Endothelial cell of umbilical vein (primary cell): ENCODE measurements around the gene EVA1A. TPM values are rescaled to one million over a fixed set of nuclear protein-coding genes. Genes with fewer than 3 reads are reported as not detected.

ENCODE experiments used
- BruUV-seq: library from RNA; stranded (reverse); fragments of 400-500 nt; replicated peaks from 2 replicates; lab custom pipeline; 2021; lab: Mats Ljungman, UMichigan
- CTCF ChIA-PET: fragments of 300-600, 350-600 bp; sonication (Branson Sonifier 250); formaldehyde crosslinking; loops from one replicate; lab custom pipeline; 2021; ENCODE audit warnings: antibody characterized with exemption, inconsistent platforms; lab: Charles Lee
- POLR2A ChIA-PET: fragments of 300-600, 350-600 bp; sonication (Branson Sonifier 250); formaldehyde crosslinking; loops from one replicate; lab custom pipeline; 2021; ENCODE audit warnings: antibody characterized with exemption, inconsistent platforms; lab: Charles Lee
- DNase-seq: peaks from one replicate; pipeline ENCODE4 v3.0.0-alpha.2; 2011; ENCODE audit warnings: low read depth, low spot score
- FAIRE-seq: peaks from 2 replicates; lab custom pipeline; 2011; peaks lifted over from hg19 to GRCh38; lab: Jason Lieb, UNC
- H2AFZ ChIP-seq: 2 replicates; pipeline ENCODE4 v1.6.0; 2012; ENCODE audit warnings: low read depth, low read length, control low read depth, inconsistent platforms
- H3K27ac ChIP-seq: 2 replicates; pipeline ENCODE4 v1.5.1; 2011; ENCODE audit warnings: low read depth, mild to moderate bottlenecking, control low read depth, low read length, moderate library complexity; ENCODE audit not compliant: insufficient read depth
- H3K27me3 ChIP-seq, 2 experiments: 2 replicates each; pipeline versions ENCODE4 v1.6.0 to v1.6.1; 2011; ENCODE audit warnings: low read length in 2 of 2, mixed read lengths in 1 of 2; ENCODE audit not compliant: control insufficient read depth in 2 of 2, insufficient read depth in 2 of 2
- H3K36me3 ChIP-seq, 2 experiments: 2 replicates in 1 of 2; 3 replicates in 1 of 2; pipeline ENCODE4 v1.5.1; 2011; ENCODE audit warnings: low read length in 2 of 2, mild to moderate bottlenecking in 1 of 2, moderate library complexity in 1 of 2; ENCODE audit not compliant: control insufficient read depth in 2 of 2, insufficient read depth in 2 of 2; ENCODE audit errors: extremely low read depth in 1 of 2
- H3K4me1 ChIP-seq: 3 replicates; pipeline ENCODE4 v1.5.1; 2011; ENCODE audit warnings: mild to moderate bottlenecking, low read length; ENCODE audit not compliant: control insufficient read depth, insufficient read depth; ENCODE audit errors: extremely low read depth
- H3K4me2 ChIP-seq: 2 replicates; pipeline ENCODE4 v1.6.1; 2011; ENCODE audit warnings: low read length, control low read depth, mixed read lengths; ENCODE audit not compliant: insufficient read depth
- H3K4me3 ChIP-seq, 3 experiments: fragments of 200-600 bp in 1 of 3; sonication (generic), shearing (Covaris generic) in 1 of 3; replicated peaks in 1 of 3; 2 replicates each; pipeline ENCODE4 v1.5.1; 2011 to 2016; ENCODE audit warnings: control low read depth in 3 of 3, low read length in 3 of 3, mild to moderate bottlenecking in 2 of 3, inconsistent platforms in 1 of 3, low read depth in 1 of 3, moderate library complexity in 1 of 3; ENCODE audit not compliant: insufficient read depth in 1 of 3
- H3K79me2 ChIP-seq: 2 replicates; pipeline ENCODE4 v1.6.0; 2012; ENCODE audit warnings: low read length, inconsistent platforms; ENCODE audit not compliant: control insufficient read depth, insufficient read depth
- H3K9ac ChIP-seq: replicated peaks from 2 replicates; pipeline ENCODE3; 2011; ENCODE audit warnings: low read length, control low read depth; ENCODE audit not compliant: insufficient read depth; ENCODE audit errors: extremely low read depth
- H3K9me1 ChIP-seq: replicated peaks from 3 replicates; pipeline ENCODE4 v1.6.0; 2011; ENCODE audit warnings: mild to moderate bottlenecking, low read length; ENCODE audit not compliant: control insufficient read depth, insufficient read depth; ENCODE audit errors: extremely low read depth
- H3K9me3 ChIP-seq: replicated peaks from 2 replicates; pipeline ENCODE4 v1.5.1; 2012; ENCODE audit warnings: low read length, inconsistent platforms; ENCODE audit not compliant: control insufficient read depth, insufficient read depth
- H4K20me1 ChIP-seq: replicated peaks from 2 replicates; pipeline ENCODE3; 2011; ENCODE audit warnings: mild to moderate bottlenecking, low read length; ENCODE audit not compliant: control insufficient read depth, insufficient read depth; ENCODE audit errors: extremely low read depth
- CTCF ChIP-seq, 2 donors: IDR thresholded peaks; 1 replicate in 1 of 2; 2 replicates in 1 of 2; pipeline ENCODE4 v1.5.1; 2011; ENCODE audit warnings: low read length in 2 of 2, mild to moderate bottlenecking in 2 of 2, moderate library complexity in 2 of 2, control low read depth in 1 of 2, inconsistent platforms in 1 of 2, low read depth in 1 of 2; ENCODE audit not compliant: insufficient read depth in 1 of 2; ENCODE audit errors: extremely low read depth in 1 of 2
- EZH2 ChIP-seq: IDR thresholded peaks from 2 replicates; pipeline ENCODE4 v1.6.1; 2012; ENCODE audit warnings: borderline replicate concordance, low read depth, mild to moderate bottlenecking, moderate library complexity, low read length, inconsistent platforms; ENCODE audit not compliant: severe bottlenecking
- FOS ChIP-seq: IDR thresholded peaks from 2 replicates; pipeline ENCODE4 v1.6.1; 2011; ENCODE audit warnings: mild to moderate bottlenecking, low read length, moderate library complexity, borderline replicate concordance; ENCODE audit not compliant: insufficient read depth
- GATA2 ChIP-seq: IDR thresholded peaks from 2 replicates; pipeline ENCODE4 v1.7.0; 2011; ENCODE audit warnings: low read depth, mild to moderate bottlenecking, moderate library complexity, mixed read lengths, low read length; ENCODE audit not compliant: insufficient read length, insufficient read depth
- JUN ChIP-seq: IDR thresholded peaks from 2 replicates; pipeline ENCODE4 v1.6.1; 2011; ENCODE audit warnings: borderline replicate concordance, low read depth; ENCODE audit not compliant: insufficient read length, insufficient read depth
- MAX ChIP-seq: IDR thresholded peaks from 2 replicates; pipeline ENCODE4 v1.6.1; 2011; ENCODE audit not compliant: insufficient read depth, insufficient read length
- MYC ChIP-seq: IDR thresholded peaks from one replicate; pipeline ENCODE4 v1.6.1; 2011; ENCODE audit warnings: mild to moderate bottlenecking, low read depth, low read length
- POLR2A ChIP-seq: IDR thresholded peaks from 2 replicates; pipeline ENCODE4 v1.6.1; 2012; ENCODE audit warnings: low read depth, mild to moderate bottlenecking, control low read depth, low read length
- POLR2AphosphoS5 ChIP-seq: IDR thresholded peaks from 2 replicates; pipeline ENCODE4 v1.6.1; 2012; ENCODE audit warnings: low read depth, mild to moderate bottlenecking, control low read depth, low read length, moderate library complexity; ENCODE audit not compliant: insufficient read depth
- dilution Hi-C: fragments of 300-500 bp; cut with MboI; formaldehyde crosslinking; loops from one replicate; pipeline ENCODE4 v1.15.0; 2019; ENCODE audit warnings: low sequenced_read_pairs; ENCODE audit not compliant: extremely low pct_ligation_motif_present
- intact Hi-C: fragments of 100-400 bp; cut with micrococcal nuclease; formaldehyde crosslinking; loops from one replicate; pipeline ENCODE4 v1.10.0; 2022
- polyA plus RNA-seq, 4 experiments: library from polyadenylated mRNA; depleted of rRNA in 3 of 4; stranded (reverse) in 3 of 4; unstranded in 1 of 4; fragments of >200 nt; gene quantifications; 2 replicates each; pipeline versions ENCODE4 v1.2.1 to v1.2.3, GENCODE V29; 2011 to 2012; ENCODE audit warnings: missing spikeins in 1 of 4
- total RNA-seq: library from RNA; stranded (reverse); gene quantifications from 2 replicates; pipeline ENCODE4 v1.2.3, GENCODE V29; 2021

The EVA1A gene
- total and polyA plus RNA-seq, 2 donors (not counting 3 experiments of a cell fraction or from before 2014, with no cell fraction given), result 52.6 to 66.5 TPM

GRCh38 chr2:75459565-75460310 lies 101.0 kb downstream of the EVA1A start:
- TF ChIP-seq JUN, result no peak
- no peak for TF ChIP-seq POLR2AphosphoS5
- no peak for TF ChIP-seq MAX
- TF ChIP-seq EZH2, result no peak
- no peak for TF ChIP-seq MYC
- TF ChIP-seq CTCF (IDR thresholded peaks at IDR 0.05; ENCODE audit: extremely low read depth in 1 of 2, insufficient read depth in 1 of 2, low read depth in 1 of 2, low read length in 2 of 2), result no peak
- TF ChIP-seq FOS, result no peak
- TF ChIP-seq GATA2, result no peak
- no peak for TF ChIP-seq POLR2A
- ChIA-PET POLR2A (no interaction called here), CTCF (interaction anchor here (1.0 to 1.7 kb wide), 2 partner anchors 147 to 168 kb away, joined by 4 to 6 read pairs; no protein-coding TSS in a partner anchor)
- Histone ChIP-seq H3K27me3 (peaks cover 13 to 21% of the 10 kb centered on the region in 2 experiments), H3K9ac (no peak overlapping the region), H3K4me3 (no peak overlapping the region), H3K27ac (no peak overlapping the region), H3K36me3 (no peaks in the 10 kb centered on the region), H3K4me1 (no peaks in the 10 kb centered on the region), H3K79me2 (no peaks in the 10 kb centered on the region), H3K9me1 (no peaks in the 10 kb centered on the region), H2AFZ (no peak overlapping the region), H3K9me3 (no peaks in the 10 kb centered on the region), H4K20me1 (no peaks in the 10 kb centered on the region), H3K4me2 (no peak overlapping the region)
- no TSS peak for BruUV-seq
- dilution Hi-C loops (loop anchor here (25.0 kb wide), 1 partner anchor 153 kb away; no protein-coding TSS in a partner anchor), intact Hi-C loops (no loop called here)
- DNase-seq (no peak), FAIRE-seq (no peak)
